Measurements from ENCODE around the gene SLC2A4.

The SLC2A4 gene

DNA sequence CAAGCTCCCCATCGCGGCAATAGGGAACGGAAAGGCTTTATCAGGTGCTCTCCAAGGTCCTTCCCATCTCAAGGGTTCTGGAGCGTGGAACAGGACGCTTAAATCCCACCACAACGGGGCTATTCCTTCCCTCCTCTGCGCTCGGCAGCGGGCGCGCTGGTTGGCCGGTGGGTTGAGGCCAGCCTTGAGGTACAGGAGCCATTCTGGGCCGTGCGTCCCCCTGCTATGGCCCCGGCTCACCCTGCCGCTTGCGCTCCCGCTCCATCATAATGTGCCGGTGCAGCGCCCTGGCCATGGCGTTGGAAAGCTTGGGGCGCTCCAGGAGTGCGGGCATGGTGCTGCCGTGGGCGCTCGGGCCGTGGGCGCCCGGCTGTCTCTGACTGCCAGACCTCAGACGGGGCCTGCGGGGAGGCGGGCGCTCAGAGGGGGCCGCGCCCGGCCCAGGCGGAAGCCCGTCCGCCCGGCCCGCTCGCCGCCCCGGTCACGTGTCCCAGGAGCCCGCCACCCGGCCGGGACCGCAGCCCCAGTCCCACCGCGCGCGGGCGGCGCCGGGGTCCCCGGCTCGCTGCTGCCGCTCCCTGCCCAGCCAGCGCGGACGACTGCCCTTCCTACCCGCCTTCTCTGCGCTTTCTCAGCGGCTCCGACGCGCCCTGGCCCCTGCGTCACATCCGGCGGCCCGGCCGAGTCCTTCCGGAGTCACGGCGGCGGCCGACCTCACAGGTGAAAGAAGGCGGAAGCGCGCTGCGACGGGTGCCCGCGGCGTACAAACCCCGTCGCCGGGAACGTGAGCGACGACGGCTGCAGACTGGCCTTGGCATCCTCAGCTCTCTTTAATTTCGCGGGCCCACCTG is 33.4 kb downstream of the SLC2A4 start, which contains the start of gene GPS2:
Gene GPS2, minus strand, starts transcription at position 642 of the 851 bp plus-strand sequence. Its CDS starts 308 bp downstream, at position 334.
- TF ChIP-seq, protein P1, sequence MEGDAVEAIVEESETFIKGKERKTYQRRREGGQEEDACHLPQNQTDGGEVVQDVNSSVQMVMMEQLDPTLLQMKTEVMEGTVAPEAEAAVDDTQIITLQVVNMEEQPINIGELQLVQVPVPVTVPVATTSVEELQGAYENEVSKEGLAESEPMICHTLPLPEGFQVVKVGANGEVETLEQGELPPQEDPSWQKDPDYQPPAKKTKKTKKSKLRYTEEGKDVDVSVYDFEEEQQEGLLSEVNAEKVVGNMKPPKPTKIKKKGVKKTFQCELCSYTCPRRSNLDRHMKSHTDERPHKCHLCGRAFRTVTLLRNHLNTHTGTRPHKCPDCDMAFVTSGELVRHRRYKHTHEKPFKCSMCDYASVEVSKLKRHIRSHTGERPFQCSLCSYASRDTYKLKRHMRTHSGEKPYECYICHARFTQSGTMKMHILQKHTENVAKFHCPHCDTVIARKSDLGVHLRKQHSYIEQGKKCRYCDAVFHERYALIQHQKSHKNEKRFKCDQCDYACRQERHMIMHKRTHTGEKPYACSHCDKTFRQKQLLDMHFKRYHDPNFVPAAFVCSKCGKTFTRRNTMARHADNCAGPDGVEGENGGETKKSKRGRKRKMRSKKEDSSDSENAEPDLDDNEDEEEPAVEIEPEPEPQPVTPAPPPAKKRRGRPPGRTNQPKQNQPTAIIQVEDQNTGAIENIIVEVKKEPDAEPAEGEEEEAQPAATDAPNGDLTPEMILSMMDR (IDR thresholded peaks at IDR 0.05; ENCODE audit: low read depth, low read length), result no peak

DNA sequence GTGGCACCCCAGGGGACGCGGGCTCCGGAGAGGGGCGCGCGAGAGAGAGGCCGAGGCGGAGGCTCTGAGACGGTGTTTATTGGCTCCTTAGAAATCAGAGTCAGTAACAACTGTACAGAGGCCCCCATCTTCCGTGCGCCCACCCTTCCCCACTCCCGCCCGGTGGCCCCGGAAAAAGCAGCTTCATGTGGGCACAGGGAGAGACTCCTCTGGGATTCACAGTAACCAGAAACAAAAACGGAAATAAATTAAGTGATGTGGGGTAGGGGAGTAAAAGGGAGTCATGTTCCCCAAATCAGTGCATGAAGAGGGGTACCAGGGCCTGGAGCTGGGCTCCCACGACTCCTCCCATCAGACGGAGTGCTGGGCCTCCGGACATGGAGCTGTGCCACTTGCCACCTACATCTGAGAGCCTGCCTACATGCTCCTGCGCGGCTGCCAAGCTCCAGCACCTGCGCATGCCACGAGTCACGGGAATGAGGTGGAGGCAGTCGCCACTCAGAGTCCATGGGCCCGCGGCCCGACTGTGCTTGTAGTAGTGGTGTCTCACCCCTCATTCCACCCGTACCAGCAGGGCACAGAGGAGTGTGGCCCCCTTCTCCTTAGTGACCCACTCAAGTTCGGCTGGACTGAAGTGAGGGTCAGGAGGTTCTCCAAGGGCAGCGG is 34.2 kb downstream of the SLC2A4 start:
- TF ChIP-seq, protein P1 (IDR thresholded peaks at IDR 0.05; ENCODE audit: low read depth, low read length), result no peak
- peak overlapping the region; percentile 86 for H3K4me3 ChIP-seq (ENCODE audit: low read depth, low read length)

More for the DNA sequence above, 33.4 kb downstream of the SLC2A4 start, which contains the start of gene GPS2:
- peak within 1 kb of the TSS; percentile 86 for H3K4me3 ChIP-seq (ENCODE audit: low read depth, low read length)

DNA sequence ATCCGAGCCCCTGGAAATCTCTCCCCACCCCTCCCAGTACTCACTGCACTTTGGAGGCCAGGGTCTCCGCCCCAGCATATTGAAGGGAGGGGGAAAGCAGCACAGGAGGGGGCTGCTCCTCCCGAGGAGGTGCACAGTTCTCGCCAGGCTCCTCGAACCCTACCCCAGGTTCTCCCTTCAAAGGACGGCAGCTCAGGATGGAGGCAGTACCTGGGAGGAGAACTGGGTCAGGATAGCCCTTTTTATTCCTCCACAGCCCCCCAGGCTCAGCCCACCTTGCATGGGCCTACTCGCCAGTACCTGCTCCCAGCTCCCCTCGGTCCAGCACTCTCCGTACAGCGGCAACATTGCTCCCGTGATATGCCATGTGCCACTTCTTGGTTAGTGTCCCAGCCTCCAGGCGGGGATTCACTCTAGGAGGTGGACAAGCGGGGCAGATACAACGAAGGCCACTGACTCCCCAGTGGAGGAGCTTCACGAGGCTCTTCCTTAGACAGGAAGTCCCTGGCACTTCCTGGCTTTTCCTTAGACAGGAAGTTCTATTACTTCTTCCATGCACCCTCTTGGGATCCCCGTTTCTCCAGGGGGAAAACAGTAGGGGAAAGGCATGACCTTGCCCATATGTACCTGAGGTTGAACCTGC is 35.8 kb downstream of the SLC2A4 start:
- H3K4me3 ChIP-seq (ENCODE audit: low read depth, low read length), result no peak overlapping the region
- TF ChIP-seq, protein P1 (IDR thresholded peaks at IDR 0.05; ENCODE audit: low read depth, low read length), result no peak

DNA sequence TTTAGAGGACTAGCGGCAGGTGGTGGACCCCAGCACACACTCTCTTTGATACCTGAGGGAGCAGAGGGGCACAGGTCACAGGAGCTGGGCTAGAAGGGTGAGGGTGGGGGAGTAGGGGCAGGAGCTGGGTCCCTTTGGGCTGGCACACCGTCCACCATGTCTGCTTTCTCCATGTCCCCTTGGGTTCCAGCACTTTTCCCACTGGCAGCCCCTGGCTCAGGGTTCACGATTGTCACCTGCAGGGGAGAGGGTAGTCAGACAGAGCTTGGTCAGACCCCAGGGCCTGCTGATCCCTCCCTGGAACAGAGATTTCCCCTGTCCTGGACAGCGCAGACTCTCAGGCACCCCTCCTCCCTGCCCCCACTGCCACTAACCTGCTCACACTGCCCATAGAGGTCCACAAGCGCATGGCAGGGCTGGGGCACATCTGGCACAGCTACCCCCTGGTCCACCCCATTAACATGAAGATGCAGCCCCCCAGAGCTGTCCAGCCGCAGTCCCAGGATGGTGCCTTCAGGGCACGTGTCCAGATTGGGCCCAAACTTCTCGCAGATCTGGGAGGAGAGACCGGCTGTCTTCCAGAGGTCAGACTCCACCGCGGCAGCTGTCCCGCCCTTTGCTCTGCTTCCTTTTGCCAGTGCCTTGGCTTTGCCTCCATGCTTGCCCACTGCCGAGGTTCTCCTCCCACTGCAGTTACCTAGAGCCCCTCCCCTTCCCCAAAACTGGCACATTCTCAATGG is 36.8 kb downstream of the SLC2A4 start:
- no peak overlapping the region for H3K4me3 ChIP-seq (ENCODE audit: low read depth, low read length)
- TF ChIP-seq, protein P1 (IDR thresholded peaks at IDR 0.05; ENCODE audit: low read depth, low read length), result no peak

DNA sequence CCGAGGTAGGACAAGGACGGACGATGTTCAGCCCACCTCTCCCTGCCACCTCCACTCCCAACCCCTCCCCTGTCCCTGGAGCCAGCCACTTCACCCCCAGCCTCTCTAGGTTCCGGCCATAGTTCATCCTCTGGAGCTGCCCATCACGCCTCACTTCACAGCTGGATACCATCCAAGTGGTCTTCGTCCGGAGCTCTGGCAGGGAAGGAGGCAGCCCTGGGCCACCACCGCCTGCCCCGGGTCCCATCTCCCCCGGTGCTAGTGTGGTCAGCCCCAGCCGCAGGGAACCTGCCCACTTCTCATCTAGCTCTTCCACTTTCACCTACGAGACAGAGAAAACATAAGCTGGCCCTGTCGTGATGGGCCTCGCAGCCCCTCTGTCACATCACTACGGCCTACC is 39.9 kb downstream of the SLC2A4 start:
- TF ChIP-seq, protein P1 (IDR thresholded peaks at IDR 0.05; ENCODE audit: low read depth, low read length), result no peak
- no peak overlapping the region for H3K4me3 ChIP-seq (ENCODE audit: low read depth, low read length)

DNA sequence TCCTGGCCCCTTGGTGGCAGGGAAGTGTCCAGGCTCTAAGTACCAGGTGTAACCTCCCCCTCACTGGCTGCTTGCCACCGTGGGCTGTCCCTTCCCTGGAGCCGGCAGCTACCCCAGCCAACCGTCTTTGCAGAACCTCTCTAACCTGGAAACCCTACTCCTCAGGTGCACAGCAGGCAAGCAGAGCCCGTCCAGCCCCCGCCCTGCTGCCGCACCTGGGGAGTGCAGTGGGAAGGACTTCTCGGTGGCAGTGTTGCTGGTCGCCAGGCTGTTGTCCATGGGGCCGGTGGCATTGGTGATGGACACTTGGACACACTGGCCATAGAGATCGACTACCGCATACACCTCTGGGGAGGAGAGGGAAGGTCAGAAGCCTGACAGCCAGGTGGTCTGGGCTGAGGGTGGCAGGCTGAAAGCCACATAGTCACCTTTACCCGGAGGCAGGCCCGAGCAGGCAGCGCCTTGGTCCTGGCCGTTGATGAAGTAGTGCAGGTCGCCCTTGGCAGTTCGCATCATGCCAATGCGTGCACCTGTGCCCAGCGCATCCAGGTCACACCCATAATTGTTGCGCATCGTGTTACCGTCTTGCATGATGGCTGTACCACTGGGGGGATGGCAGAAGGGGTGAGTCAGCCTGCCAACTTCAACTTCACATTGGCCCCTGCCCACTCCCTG is 41.1 kb downstream of the SLC2A4 start:
- TF ChIP-seq, protein P1 (IDR thresholded peaks at IDR 0.05; ENCODE audit: low read depth, low read length), result no peak
- no peak overlapping the region for H3K4me3 ChIP-seq (ENCODE audit: low read depth, low read length)

Data from WI38 (cell line).